Measurements from ENCODE around the gene BTBD3.

Gene BTBD3

GRCh38 chr20:11972478-11972877 is 54.8 kb downstream of the BTBD3 start:
- no peak for DNase-seq
